Thyroid gland (tissue), 4 donors: ENCODE measurements around the gene GSTP1.
"Not testable (repeated sequence)": the region's sequence is repeated elsewhere in the genome, so short reads cannot be mapped to it uniquely, and the experiment has no call there.

Source experiments
- POLR2A ChIP-seq, 2 donors: fragments of 450-650 bp; IDR thresholded peaks; one replicate each; pipeline ENCODE4 v1.6.1; 2017; ENCODE audit warnings: antibody characterized with exemption in 2 of 2, mild to moderate bottlenecking in 2 of 2, moderate library complexity in 1 of 2
- TF ChIP-seq, protein P1 (sequence below), 6 experiments: fragments of 200-600 bp in 3 of 6; fragments of 450-650 bp in 3 of 6; sonication (generic) in 3 of 6; IDR thresholded peaks; one replicate each; pipeline ENCODE4 v1.5.1; 2016 to 2019; ENCODE audit warnings: antibody characterized with exemption in 6 of 6, mild to moderate bottlenecking in 2 of 6, inconsistent platforms in 1 of 6, moderate library complexity in 1 of 6

DNA sequence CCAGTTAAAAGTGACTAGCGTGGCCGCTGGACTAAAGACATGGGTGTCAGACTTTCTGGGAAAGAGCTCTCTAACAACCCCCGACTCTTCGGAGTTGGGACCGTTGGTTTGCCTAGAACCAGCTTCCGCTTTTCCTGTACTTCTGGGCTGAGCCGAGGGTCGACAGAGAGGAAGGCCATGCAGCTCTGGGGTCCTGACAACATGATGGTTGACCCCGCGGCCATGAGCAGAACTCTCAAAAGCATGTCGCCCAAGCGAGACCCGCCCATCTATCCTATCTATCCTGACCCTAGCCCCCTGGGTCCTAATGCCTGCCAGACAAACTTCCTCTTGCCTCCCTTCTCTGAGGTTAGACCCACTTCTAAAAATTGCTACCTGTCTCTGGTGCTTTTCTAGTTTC lies 37.0 kb downstream of the GSTP1 start:
- TF ChIP-seq POLR2A (IDR thresholded peaks at IDR 0.05) = not testable (repeated sequence)
- TF ChIP-seq, protein P1, sequence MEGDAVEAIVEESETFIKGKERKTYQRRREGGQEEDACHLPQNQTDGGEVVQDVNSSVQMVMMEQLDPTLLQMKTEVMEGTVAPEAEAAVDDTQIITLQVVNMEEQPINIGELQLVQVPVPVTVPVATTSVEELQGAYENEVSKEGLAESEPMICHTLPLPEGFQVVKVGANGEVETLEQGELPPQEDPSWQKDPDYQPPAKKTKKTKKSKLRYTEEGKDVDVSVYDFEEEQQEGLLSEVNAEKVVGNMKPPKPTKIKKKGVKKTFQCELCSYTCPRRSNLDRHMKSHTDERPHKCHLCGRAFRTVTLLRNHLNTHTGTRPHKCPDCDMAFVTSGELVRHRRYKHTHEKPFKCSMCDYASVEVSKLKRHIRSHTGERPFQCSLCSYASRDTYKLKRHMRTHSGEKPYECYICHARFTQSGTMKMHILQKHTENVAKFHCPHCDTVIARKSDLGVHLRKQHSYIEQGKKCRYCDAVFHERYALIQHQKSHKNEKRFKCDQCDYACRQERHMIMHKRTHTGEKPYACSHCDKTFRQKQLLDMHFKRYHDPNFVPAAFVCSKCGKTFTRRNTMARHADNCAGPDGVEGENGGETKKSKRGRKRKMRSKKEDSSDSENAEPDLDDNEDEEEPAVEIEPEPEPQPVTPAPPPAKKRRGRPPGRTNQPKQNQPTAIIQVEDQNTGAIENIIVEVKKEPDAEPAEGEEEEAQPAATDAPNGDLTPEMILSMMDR (IDR thresholded peaks at IDR 0.05) = not testable (repeated sequence)
